Colonic mucosa (tissue), 4 donors: ENCODE data around the gene SOWAHC. TPM values are rescaled to one million over a fixed set of nuclear protein-coding genes. Genes with fewer than 3 reads are reported as not detected.

ENCODE experiments used
- DNase-seq: peaks from one replicate; pipeline ENCODE4 v3.0.0-alpha.2; 2020
- H3K27ac ChIP-seq: fragments of 200-600 bp; one replicate; pipeline ENCODE4 v1.8.0; 2021
- H3K27me3 ChIP-seq: fragments of 200-600 bp; one replicate; pipeline ENCODE4 v1.8.0; 2021
- H3K36me3 ChIP-seq: fragments of 200-600 bp; one replicate; pipeline ENCODE4 v1.8.0; 2021
- H3K4me1 ChIP-seq: fragments of 200-600 bp; one replicate; pipeline ENCODE4 v1.8.0; 2021; ENCODE audit warnings: mild to moderate bottlenecking
- H3K4me3 ChIP-seq: fragments of 200-600 bp; one replicate; pipeline ENCODE4 v1.8.0; 2021
- H3K9ac ChIP-seq, 2 donors: one replicate each; pipeline ENCODE4 v1.7.0; 2013; ENCODE audit warnings: control low read depth in 2 of 2, low read depth in 2 of 2, low read length in 2 of 2
- H3K9me3 ChIP-seq: fragments of 200-600 bp; one replicate; pipeline ENCODE4 v1.8.0; 2021
- CTCF ChIP-seq: fragments of 200-600 bp; IDR thresholded peaks from one replicate; pipeline ENCODE4 v1.8.0; 2022; ENCODE audit warnings: antibody characterized with exemption, mild to moderate bottlenecking
- intact Hi-C: fragments of 100-400 bp; cut with DNase I; formaldehyde crosslinking; loops from one replicate; pipeline ENCODE4 v1.14.1; 2022
- total RNA-seq, 2 donors: library from RNA; stranded (reverse); fragmentation: NEBNext Ultra II Directional in 1 of 2; extraction: Animal tissue kit (Norgen Biotek cat#: 25700) in 1 of 2; gene quantifications; one replicate each; pipeline ENCODE4 v1.2.1, GENCODE V29; 2021
- donor health status: healthy.
- donor health status: DM: no; HTN: no; CAD: no.
- donor health status: DM: no; HTN: no; CAD: no.

SOWAHC gene
- total RNA-seq, 2 donors from 2014 or later: 22.1 to 35.7 TPM

GRCh38 chr2:109591206-109591605 is 23.0 kb upstream of the SOWAHC start:
- H3K36me3 ChIP-seq: no peaks in the 10 kb centered on the region

GRCh38 chr2:109592905-109593304 is 21.3 kb upstream of the SOWAHC start:
- no peak overlapping the region for H3K4me3 ChIP-seq
- H3K4me1 ChIP-seq: no peaks in the 10 kb centered on the region
- no peak overlapping the region for H3K27ac ChIP-seq
- intact Hi-C loops: no loop called here
- H3K9ac ChIP-seq: no peak overlapping the region
- H3K9me3 ChIP-seq: no peaks in the 10 kb centered on the region
- DNase-seq: no peak
- TF ChIP-seq CTCF: no peak
- H3K36me3 ChIP-seq: no peaks in the 10 kb centered on the region
- H3K27me3 ChIP-seq: no peaks in the 10 kb centered on the region

More at GRCh38 chr2:109591206-109591605, 23.0 kb upstream of the SOWAHC start:
- intact Hi-C loops: no loop called here
- Histone ChIP-seq H3K4me1 (no peaks in the 10 kb centered on the region), H3K9me3 (no peaks in the 10 kb centered on the region), H3K9ac (no peak overlapping the region), H3K27ac (no peak overlapping the region), H3K27me3 (no peaks in the 10 kb centered on the region), H3K4me3 (no peak overlapping the region)
- no peak for DNase-seq
- TF ChIP-seq CTCF: no peak

GRCh38 chr2:109594246-109594885 is 19.8 kb upstream of the SOWAHC start:
- H3K9ac ChIP-seq: no peak overlapping the region
- H3K27ac ChIP-seq: no peak overlapping the region
- H3K9me3 ChIP-seq: no peaks in the 10 kb centered on the region
- no peak for DNase-seq
- H3K4me3 ChIP-seq: no peak overlapping the region
- no peaks in the 10 kb centered on the region for H3K27me3 ChIP-seq
- H3K36me3 ChIP-seq: no peaks in the 10 kb centered on the region
- H3K4me1 ChIP-seq: no peaks in the 10 kb centered on the region
- intact Hi-C loops: no loop called here
- no peak for TF ChIP-seq CTCF

- Histone ChIP-seq H3K4me1 (no peaks in the 10 kb centered on the region), H3K27ac (no peak overlapping the region), H3K36me3 (no peaks in the 10 kb centered on the region), H3K27me3 (no peaks in the 10 kb centered on the region), H3K9me3 (no peaks in the 10 kb centered on the region), H3K4me3 (no peak overlapping the region), H3K9ac (no peak overlapping the region)
- intact Hi-C loops: no loop called here
- DNase-seq: no peak
- TF ChIP-seq CTCF: no peak
Observed at GRCh38 chr2:109595644-109596043, 18.5 kb upstream of the SOWAHC start.

GRCh38 chr2:109597283-109597682 is 16.9 kb upstream of the SOWAHC start:
- H3K4me3 ChIP-seq: no peak overlapping the region
- H3K9ac ChIP-seq: no peak overlapping the region
- H3K9me3 ChIP-seq: no peaks in the 10 kb centered on the region
- no peaks in the 10 kb centered on the region for H3K4me1 ChIP-seq
- DNase-seq: no peak
- TF ChIP-seq CTCF: no peak
- intact Hi-C loops: no loop called here
- H3K27me3 ChIP-seq: no peaks in the 10 kb centered on the region
- no peaks in the 10 kb centered on the region for H3K36me3 ChIP-seq
- H3K27ac ChIP-seq: no peak overlapping the region
